HG03354 (cell line): ENCODE results near the gene GFAP.
A peak's percentile ranks its signal among the peaks of the same experiment; 100 is the strongest.

Experiments
- ATAC-seq: cut with Tn5 transposase; IDR thresholded peaks from one replicate; pipeline ENCODE4 v1.9.1; 2021; ENCODE audit warnings: mild to moderate bottlenecking; ENCODE audit not compliant: unreplicated experiment, poor library complexity, severe bottlenecking

GFAP gene

GRCh38 chr17:44871556-44871955 is 43.7 kb downstream of the GFAP start:
- ATAC-seq, result no peak

GRCh38 chr17:44867841-44868240 is 47.5 kb downstream of the GFAP start:
- no peak for ATAC-seq

- ATAC-seq, result no peak
These were observed 49.4 kb downstream of the GFAP start for GRCh38 chr17:44865931-44866330.

- ATAC-seq, result peak; percentile 46
These were observed 50.1 kb downstream of the GFAP start for GRCh38 chr17:44865231-44865660.

GRCh38 chr17:44864831-44865230 is 50.5 kb downstream of the GFAP start:
- ATAC-seq, result no peak

- ATAC-seq, result no peak
These were observed 52.0 kb downstream of the GFAP start for GRCh38 chr17:44863061-44863918.

GRCh38 chr17:44862278-44862914 is 52.9 kb downstream of the GFAP start:
- ATAC-seq, result no peak

GRCh38 chr17:44859701-44860100 is 55.6 kb downstream of the GFAP start:
- ATAC-seq, result no peak

GRCh38 chr17:44854192-44854591 is 61.1 kb downstream of the GFAP start:
- no peak for ATAC-seq
